Measurements from ENCODE around the gene KCND1.

- peak; percentile 23 for TF ChIP-seq POLR2AphosphoS5 (IDR thresholded peaks at IDR 0.05)
- peak; percentile 37 to 46 for TF ChIP-seq POLR2A (IDR thresholded peaks at IDR 0.05)
- no peak for TF ChIP-seq CTCF (IDR thresholded peaks at IDR 0.05)
- no peak for TF ChIP-seq EP300 (IDR thresholded peaks at IDR 0.05)
These were observed 30.7 kb upstream of the KCND1 start, which contains the start of gene GRIPAP1 for GRCh38 chrX:49002091-49002935.

Measured in gastroesophageal sphincter (tissue), 3 donors.